ENCODE data around the gene APBB2.

Gene APBB2

DNA sequence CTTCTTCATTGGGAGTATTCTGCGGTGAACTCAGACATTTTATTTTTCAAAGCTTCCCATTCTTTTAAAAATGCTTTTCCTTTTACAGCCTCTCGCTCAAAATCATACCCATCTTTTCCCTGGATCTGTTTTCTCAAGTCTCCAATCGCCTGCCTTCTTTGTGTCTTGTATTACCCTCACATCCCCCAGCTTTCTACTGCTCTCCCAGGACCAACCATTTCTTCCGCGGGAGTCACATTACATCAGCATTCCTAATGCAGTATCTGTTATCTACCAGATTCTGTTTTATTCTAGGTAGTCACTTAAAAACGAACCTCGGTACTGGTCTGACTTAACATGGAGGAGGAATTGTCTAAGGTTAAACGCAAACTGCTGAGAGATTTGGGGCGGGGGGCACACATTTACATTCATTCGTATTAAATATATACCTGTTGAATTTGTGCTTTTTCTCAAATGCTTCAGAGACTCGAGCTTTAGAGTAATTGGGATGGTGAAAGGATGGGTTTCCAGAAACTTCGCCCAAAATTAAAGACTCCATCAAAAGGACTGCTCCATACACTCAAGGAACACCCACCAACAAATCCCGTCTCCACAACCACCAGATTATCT is 41.9 kb upstream of the APBB2 start:
- TF ChIP-seq, protein P1, sequence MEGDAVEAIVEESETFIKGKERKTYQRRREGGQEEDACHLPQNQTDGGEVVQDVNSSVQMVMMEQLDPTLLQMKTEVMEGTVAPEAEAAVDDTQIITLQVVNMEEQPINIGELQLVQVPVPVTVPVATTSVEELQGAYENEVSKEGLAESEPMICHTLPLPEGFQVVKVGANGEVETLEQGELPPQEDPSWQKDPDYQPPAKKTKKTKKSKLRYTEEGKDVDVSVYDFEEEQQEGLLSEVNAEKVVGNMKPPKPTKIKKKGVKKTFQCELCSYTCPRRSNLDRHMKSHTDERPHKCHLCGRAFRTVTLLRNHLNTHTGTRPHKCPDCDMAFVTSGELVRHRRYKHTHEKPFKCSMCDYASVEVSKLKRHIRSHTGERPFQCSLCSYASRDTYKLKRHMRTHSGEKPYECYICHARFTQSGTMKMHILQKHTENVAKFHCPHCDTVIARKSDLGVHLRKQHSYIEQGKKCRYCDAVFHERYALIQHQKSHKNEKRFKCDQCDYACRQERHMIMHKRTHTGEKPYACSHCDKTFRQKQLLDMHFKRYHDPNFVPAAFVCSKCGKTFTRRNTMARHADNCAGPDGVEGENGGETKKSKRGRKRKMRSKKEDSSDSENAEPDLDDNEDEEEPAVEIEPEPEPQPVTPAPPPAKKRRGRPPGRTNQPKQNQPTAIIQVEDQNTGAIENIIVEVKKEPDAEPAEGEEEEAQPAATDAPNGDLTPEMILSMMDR (IDR thresholded peaks at IDR 0.05; ENCODE audit: extremely low read depth, missing control alignments) = no peak
- DNase-seq (ENCODE audit: low spot score) = no peak

DNA sequence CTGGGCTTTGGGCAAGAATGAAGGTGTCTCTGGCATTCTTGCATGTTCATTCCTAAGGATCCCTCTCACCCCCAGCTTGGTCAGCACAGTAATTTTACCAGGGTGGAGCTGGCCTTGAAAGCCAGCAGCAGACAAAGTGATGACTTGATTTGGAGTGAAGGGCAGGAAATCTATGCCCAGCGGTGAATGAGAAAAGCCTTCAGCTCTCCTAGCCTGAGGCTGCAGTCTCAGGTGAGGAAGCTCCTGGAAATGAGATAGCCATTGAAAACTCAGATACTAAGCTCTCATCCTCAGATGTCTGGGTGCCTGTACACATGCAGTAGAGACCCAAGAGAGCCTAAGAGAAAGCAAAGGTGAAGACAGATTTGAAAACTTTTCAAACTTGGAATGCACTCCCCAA is 31.6 kb upstream of the APBB2 start:
- TF ChIP-seq, protein P1 (IDR thresholded peaks at IDR 0.05; ENCODE audit: extremely low read depth, missing control alignments) = no peak
- DNase-seq (ENCODE audit: low spot score) = no peak

DNA sequence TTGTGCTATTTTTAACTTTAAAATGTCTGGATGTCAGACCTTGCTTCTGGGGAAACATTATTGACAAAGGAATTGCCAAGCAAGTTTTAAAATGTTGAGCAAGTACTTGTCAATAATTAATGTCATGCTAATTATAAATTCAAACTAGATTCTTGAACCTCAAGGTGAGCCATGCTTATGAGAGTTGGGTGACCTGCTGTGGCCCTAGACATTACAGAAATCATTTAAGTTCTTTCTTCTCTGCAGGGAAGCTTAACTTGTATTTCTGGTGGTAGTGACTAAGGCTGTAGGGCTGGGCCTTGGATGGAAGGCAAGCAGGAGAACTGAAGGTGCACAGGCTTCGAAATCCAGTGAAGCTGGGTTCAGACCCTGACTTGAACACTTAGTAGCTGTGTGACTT is 27.6 kb upstream of the APBB2 start:
- no peak for DNase-seq (ENCODE audit: low spot score)
- TF ChIP-seq, protein P1 (IDR thresholded peaks at IDR 0.05; ENCODE audit: extremely low read depth, missing control alignments) = no peak

DNA sequence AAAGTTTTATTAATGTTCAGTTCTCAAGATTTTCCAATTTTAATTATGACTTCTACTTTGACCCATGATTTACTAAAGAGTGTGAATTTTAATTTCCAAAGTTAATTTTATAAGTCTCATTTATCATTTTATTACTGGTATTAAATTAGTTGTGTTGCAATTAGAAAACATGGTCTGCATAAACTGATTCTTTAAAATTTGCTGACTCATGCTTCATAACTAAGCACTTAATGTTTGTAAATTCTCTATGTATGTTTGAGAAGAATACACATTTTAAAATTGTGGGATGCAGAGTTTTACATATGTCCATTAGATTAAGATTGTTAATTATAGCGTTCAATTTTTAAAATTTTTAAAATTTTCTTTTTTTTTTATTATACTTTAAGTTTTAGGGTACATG is 22.2 kb upstream of the APBB2 start:
- no peak for DNase-seq (ENCODE audit: low spot score)
- TF ChIP-seq, protein P1 (IDR thresholded peaks at IDR 0.05; ENCODE audit: extremely low read depth, missing control alignments) = no peak

DNA sequence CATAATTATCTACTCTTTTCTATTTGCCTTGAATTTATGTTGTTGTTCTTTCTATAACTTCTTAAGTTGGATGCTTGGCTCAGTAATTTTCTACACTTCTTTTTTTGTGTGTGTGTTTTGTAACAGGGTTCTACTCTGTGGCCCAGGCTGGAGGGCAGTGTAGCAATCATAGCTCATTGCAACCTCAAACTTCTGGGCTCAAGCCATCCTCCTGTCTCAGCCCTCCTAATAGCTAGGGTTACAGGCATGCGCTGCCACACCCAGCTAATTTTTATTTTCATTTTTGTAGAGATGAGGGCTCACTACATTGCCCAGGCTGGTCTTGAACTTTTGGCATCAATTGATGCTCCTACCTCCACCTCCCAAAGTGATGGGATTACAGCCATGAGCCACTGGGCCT is 21.7 kb upstream of the APBB2 start:
- TF ChIP-seq, protein P1 (IDR thresholded peaks at IDR 0.05; ENCODE audit: extremely low read depth, missing control alignments) = no peak
- DNase-seq (ENCODE audit: low spot score) = no peak

DNA sequence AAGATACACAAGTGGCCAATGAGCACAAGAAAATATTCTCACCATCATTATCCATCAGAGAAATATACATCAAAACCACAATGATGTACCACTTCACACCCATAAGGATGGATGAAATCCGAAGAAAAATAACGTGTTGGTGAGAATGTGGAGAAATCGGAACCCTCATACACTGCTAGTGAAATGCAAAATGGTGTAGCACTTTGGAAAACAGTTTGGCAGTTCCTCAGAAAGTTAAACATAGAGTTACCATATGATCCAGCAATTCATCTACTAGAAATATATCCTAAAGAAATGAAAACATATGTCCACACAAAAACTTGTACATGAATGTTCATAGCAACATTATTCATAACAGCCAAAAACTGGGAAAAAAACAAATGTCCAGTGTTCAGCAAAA is 18.5 kb upstream of the APBB2 start:
- TF ChIP-seq, protein P1 (IDR thresholded peaks at IDR 0.05; ENCODE audit: extremely low read depth, missing control alignments) = no peak
- no peak for DNase-seq (ENCODE audit: low spot score)

DNA sequence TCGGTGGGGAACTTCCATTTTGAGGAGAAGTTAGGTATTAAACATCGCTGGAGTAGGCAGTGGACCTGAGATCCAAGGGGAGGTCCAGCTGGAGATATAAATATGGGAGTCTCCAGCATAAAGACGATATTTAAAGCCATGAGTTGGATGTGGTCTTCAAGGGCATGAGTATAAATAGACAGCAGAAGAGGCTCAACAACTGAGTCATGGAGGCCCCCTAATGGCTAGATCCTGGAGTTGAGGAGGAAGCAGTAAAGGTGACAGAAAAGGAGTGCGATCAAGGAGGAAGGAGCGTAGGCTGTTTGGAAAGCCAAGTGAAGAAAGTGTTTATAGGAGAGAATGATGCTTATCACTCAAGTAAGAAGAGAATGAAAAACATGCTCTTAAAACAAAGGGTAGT is 18.1 kb upstream of the APBB2 start:
- TF ChIP-seq, protein P1 (IDR thresholded peaks at IDR 0.05; ENCODE audit: extremely low read depth, missing control alignments) = no peak
- DNase-seq (ENCODE audit: low spot score) = no peak

All from GM20000 (cell line).